Forelimb muscle (tissue), 1 donor: ENCODE data around the gene CCDC9B. TPM values are rescaled to one million over a fixed set of nuclear protein-coding genes. Genes with fewer than 3 reads are reported as not detected.

Source experiments
- DNase-seq: peaks from one replicate; pipeline ENCODE4 v3.0.0-alpha.2; 2013; ENCODE audit warnings: low read depth
- polyA plus RNA-seq: library from polyadenylated mRNA; unstranded; fragments of 120-200 nt; gene quantifications from one replicate; pipeline ENCODE4 v1.2.1, GENCODE V29; 2013; ENCODE audit not compliant: insufficient read length

CCDC9B gene
- polyA plus RNA-seq, 1 donor: 17.0 TPM

DNA sequence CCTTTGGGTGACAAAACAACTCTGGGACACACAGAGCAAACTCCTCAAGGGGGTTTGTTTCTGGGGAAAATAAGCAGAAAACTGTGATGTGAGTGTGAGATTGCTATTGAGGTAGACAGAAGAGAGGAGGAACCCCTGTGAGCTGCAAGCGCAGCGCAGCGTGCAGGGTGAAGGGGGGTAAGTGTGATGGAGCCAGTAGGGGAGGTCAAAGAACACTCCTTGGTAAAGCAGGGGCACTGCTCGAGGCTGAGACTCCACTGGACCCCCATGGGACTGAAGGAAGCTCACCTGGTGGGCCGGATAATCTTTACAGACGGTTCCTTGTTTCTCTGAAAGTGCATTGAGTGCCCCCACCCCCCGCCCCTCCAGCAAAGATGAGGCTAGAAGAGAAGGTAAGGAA lies 9.7 kb downstream of the CCDC9B start:
- no peak for DNase-seq

DNA sequence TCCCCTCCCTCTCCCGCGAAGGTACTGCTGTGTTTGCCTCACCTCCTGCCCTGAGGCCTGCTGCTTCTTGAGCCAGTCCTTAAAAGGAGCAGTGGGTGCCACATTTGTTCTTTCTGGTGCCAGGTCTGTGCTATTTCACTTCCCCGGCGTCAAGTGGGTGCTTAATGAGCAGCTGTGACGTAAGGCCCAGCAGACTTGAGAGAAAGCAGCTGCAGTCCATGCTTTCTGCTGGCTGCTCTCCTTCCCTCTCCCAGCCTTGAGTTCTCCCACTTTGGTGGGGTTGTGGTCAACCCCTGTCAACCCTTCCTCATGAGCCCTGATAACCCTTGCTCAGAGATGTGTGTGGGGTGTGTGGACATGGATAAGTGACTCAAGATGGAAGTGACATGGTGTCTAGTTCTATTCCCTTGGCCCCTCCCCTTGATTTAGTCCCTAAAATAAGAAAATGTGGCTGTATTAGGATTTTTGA lies 10.3 kb downstream of the CCDC9B start:
- DNase-seq: no peak

DNA sequence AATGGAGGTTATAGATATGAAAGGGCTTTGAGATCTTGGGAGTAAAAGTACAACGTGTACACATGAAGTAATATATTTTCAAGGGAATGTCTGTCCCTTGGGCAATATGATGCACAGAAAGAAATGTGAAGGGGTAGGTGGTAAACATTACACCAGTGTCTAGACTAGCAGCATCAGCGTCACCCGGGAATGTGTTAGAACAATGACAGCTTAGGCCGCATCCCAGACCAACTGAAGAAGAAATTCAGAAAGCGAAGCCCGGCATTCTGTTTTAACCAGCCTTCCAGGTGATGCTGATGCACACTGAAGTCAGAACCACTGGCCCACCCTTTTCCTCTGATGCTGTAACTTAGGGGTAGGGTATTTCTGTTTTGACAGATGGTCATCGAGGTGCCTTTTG lies 10.9 kb downstream of the CCDC9B start:
- no peak for DNase-seq

DNA sequence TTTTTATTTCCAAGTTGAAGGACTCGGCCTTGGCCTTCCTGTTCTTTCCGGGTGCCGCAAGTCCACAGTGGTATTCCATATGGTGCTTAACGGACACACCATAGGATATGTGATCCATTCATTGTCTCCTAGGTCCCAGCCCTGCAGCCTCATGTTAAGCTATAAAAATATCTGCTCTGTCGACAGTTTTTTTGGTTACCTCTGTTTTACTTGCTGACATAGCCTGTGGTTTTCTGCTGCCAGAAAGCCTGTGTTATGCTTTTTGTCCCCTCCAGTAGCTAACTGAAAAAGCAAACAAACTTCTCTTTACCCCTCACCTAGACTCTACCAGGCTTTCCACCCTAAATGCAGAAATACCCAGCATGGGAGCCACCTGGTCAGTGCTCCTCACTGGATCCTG lies 12.0 kb downstream of the CCDC9B start:
- no peak for DNase-seq

DNA sequence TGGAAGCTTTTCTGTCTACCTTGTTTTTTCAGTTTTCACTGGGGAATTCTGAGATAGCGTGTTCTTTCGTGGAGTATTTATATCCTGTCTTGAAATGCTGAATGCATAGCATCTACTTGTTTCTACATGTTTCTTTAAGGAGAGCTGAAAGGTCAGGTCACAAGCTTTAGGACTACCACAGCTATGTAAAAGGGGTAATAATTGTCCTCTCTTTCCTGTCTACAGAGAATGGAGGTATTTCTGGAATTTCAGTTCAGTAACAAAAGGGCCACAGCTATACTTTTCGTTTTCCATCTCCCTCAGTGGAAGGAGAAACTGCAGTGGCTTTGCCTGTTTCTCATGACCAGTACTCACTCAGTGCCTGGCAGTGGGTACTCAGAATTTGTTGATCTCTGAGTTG lies 12.6 kb downstream of the CCDC9B start:
- no peak for DNase-seq

DNA sequence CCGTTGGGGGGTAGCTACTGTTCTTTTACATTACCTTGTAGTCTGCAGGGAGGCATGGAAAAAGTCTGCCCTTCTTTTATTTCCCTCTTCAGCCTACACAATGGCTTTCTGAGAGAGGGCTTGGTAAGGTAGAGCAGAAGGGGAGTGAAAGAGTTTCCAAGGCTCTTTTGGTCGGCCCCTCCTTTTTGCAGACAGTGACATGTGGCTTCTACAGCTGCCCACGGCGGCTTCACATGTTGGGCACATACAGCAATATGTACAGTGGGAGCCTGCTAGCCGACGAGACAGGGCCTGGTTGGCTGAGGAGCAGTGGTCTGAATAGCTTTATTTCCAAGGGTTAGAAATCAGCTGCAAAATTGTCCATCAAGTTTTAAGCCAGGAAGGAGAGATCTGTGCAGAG lies 13.3 kb downstream of the CCDC9B start:
- DNase-seq: no peak

DNA sequence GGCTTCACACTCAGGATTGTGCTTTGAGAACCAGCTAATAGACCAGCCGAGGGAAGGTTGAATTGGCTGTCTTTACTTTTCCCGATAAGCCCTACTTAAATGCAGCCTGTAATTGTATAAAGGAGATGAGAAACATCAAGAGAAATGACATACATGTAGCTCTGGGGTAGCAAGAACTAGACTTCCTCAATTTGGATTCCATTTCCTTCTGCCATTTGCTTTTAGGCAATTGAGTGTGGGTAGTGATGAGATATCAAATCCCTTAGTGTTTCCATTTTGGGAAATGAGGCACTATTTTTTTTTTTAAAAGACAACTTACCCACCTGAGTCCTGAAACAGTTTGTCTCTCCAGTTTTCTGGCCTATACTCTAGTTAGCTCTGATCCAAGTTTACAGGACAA lies 15.0 kb downstream of the CCDC9B start:
- DNase-seq: no peak

DNA sequence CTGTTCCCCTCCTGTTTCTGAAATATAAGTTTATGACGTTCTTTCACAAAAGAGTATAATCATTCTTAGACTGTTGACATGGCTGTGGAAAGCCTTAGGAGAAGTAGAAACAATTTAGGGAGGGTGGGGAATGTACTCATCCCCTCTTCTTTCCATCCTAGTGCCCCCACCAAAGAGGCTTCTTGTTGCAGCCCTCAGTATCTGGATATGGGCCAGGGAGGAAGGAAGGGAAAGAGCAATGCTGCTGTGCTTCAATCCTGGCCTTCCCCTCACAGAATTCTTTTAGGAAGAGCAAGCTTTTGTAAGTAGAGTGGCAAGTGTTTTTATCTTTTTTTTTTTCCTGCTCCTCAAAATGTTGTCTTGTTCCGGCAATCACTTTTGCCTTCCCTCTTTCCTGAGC lies 15.6 kb downstream of the CCDC9B start:
- DNase-seq: no peak

DNA sequence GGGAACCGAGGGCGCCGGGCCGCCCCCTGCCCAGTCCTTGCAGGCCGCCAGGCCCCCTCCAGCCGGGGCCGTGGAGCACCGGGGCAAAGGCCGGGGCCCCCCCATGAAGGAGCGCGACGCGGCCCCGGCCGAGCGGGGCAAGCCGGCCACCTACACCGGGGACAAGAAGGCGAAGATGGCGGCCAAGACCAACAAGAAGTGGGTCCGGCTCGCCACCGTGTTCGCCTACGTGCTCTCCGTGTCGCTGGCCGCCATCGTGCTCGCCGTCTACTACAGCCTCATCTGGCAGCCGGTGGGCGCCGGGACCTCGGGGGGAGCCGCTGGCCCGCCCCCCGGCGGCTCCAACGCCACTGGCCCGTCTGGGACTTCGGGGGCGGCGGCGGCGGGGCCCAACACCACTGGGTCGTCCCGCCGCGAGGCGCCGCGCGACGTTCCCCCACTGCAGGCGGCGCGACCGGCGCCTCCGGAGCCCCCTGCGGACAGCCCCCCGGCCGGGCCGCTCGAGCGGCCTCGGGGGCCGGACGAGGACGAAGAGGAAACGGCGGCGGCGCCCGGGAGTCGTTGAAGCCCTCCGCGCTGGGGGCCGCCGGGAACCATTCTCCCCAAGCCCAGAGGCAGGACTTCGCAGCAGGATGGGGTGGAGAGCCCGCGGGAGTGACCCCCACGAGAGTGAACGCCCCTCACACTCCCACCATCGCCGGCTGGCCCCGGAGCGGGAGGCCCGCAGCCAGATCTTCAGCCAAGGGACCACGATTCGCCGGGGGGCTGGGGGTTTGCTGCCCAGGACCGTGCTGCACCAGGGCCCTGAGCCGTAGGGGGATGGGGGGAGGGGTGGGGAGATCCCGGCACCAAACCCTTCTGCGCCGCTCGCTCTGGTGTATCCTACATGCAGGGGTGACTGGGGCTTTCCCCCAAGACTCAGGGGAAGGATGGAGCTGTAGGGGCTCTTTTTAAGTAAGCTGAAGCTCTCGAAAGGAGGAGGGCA lies 16.5 kb downstream of the CCDC9B start:
- no peak for DNase-seq

DNA sequence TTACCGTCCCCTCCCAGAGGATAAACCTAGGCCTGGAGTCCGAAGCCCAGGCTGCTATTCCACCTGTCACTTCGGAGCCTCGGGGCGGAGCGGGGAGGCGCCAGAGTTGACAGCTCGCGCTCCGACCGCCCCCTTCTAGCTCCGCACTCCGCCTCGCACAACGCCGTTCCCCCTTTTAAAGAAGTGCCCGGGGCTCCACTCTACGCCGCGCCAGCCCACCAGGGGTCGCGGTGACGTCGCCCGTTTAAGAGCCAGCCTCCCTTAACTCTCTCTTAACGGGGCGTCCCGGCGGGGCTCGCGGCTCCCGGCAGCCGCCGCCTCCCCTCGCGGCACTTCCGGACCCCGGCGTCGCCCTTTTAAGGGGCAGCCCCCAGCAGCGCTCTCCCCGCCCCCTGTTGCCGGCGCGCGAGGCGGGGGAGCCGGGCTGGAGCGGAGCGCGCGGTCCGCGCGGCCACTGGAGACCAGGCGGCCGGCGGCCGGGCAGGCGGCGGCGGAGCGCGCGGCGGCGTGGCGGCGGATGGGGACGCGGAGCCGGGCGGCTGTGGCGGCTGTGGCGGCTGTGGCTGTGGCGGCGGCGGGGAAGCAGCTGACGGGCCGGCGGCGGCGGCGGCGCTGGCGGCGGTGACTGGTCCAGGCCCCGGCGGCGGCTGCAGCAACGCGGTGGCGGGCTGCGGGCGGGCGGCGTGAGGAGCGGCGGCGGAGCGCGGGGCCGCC lies 17.3 kb downstream of the CCDC9B start, which contains the start of gene INAFM2:
Gene INAFM2, plus strand, starts transcription at position 454 of the 714 bp plus-strand sequence. CDS start 364 bp downstream, outside the sequence.
- peak; percentile 58 for DNase-seq

DNA sequence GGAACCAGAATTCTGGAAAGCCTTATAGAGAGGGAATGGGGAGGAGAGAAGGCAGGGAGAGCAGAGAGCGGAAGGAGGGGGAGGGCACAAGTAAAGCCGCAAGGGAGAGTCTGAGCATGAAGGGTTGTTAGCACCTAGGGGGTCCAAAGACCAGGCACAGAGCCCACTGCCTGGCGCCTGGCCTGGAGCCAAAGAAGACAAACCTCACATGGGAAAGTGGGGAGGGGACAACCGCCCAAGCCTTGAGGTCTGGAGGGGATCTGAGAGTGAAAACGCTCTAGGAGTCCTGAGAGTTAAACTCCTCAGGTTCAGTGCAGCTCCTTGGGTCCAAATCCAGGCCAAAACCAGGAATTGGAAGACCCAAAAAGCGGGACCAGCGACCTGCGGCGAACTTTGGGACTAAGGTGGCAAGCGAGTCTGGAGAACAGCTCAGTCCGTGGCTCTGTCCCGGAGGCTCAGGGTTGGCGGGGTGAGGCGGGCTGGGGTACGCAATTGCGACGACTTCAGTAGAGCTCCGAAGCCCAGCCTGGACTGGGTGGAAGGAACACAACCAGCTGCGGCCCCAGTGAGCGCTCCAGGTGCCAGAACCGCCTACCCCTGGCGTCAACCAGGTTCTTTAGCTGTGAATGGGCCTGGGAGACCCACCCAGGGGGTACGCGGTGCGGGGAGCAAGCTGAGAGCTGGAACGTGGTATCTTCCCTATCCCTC lies 18.1 kb downstream of the CCDC9B start:
- no peak for DNase-seq

DNA sequence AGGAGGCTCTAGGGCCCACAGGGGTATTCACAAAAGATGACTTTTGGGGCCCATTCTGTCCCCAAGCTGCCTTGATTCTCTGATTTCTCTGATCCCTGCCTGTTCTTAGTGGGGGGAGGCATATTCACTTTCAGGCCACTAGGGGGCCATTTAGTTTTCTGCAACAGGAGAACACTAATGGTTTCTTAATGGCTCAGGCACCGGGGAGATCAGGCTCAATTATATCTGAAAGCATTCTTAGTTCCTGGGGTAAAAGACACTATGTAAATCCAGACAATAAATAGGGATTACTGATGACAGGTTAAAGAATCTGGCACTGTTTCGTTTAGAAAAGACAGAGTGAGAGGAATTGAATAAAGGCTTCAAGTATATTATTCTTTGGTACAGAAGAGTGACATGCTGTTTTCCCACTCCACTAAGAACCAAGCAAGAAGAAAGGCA lies 19.8 kb downstream of the CCDC9B start:
- DNase-seq: no peak

DNA sequence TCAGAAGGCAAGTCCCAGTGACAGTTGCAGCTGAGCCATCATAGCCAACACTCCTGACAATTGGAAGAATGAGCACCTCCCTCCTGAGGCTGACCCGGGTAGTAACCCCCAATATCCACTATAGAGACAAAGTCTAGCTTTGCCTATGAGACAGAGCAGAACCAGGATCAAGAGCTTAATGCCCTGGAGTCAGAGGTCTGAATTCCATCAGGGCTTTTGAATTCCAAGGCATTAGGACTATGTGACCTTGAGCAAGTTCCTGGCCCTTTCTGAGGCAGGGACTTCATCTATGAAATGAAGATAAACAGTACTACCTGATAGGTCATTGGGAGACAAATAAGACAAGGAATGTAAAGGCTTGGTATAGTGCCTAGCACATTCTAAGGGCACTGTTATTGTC lies 20.3 kb downstream of the CCDC9B start:
- no peak for DNase-seq

DNA sequence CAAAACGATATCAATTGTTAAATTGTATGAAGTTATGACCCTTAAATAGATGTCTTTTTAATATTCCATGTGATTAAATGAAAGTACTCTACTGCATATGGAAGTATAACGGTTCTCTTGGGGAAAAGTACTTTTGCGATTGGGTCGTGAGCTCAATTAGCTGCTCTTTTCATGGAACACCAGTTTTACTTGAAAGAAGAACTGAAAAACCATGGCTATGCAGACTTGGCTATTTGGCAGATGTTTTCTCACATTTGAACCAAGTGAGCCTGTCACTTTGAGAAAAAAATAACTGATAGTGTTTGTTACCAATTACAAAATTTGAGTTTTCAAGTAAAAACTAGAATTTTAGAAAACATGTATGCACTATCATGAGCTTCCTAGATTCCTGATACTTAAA lies 23.2 kb downstream of the CCDC9B start:
- DNase-seq: no peak

DNA sequence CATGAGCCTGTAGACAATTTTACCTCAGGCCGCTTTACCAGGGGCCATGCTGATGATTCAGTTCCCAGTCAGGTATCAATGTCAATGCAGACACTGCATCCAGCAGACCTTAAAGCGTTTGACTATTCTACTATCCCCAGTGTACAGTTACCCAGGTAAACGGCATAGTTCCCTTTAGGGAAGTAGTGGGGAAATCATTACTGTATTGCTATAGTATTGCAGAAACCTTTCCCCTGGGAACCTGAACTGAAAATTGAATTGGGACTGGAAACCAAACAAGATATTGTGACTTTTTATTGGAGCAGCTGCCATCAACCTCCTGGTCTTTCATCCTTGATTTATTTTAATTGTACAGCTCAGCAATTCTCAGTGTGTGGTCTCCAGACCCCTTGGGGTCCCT lies 23.8 kb downstream of the CCDC9B start:
- DNase-seq: no peak

DNA sequence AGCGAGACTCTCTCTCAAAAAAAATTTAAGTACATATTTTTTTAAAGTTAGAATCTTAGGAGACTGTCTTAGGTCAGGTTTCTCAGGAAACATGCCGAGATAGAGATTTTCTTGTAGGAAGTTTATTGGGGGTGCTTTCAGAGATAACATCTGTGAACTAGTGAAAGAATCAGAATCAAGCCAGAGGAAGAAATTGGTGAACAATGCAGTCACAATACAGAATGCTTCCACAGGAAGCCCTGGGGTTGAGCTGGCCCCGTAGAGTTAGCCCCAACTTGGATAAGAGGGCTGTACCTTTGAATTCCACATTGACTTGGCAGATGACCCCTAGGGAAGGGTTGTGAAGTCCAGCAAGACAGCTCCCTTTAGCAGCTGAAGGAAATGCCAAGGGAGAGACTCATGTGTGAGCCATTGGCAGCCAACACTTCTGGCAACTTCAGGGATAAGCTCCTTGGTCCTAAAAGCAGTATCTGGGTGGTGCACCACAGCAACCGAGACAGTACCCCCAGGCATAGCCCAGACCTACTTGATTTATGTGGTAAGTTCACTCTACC lies 25.9 kb downstream of the CCDC9B start:
- no peak for DNase-seq

DNA sequence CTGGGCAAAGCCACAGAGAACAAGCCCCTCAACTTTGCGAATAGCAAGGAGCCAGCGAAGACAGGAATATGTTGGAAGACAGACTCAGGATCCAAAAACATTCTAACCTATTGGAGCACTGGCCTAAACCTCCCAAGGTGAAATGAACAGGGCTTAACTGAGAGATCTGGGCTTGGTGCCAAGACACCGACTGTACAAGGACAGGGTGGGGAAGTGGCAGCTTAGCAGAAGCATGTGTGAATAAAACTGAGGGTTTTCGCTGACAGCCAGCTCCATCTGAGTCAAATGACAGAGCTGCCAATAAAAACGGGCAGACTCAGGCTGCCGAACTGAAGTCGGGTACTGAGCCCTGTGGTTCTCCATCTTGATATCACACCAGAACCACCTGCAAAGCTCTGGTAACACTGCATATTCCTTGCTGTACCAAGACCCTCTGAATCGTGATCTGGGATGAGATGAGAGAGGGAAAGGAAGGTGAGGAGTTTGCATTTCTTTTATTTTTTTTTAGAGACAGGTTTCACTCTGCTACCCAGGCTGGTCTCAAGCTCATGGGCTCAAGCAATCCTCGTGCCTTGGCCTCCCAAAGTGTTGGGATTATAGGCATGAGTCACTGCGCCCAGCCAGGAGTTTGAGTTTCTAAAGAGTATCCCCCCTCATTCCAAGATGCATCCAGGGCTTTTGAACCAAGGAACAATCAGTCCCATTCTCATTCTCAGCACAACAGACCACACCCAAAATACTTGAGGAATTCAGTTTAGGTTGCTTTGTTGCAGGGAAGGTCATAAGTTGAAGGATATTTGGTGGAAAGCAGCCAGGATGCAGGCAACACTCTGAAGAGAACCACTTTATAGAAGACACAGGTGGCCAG lies 27.0 kb downstream of the CCDC9B start:
- DNase-seq: no peak

DNA sequence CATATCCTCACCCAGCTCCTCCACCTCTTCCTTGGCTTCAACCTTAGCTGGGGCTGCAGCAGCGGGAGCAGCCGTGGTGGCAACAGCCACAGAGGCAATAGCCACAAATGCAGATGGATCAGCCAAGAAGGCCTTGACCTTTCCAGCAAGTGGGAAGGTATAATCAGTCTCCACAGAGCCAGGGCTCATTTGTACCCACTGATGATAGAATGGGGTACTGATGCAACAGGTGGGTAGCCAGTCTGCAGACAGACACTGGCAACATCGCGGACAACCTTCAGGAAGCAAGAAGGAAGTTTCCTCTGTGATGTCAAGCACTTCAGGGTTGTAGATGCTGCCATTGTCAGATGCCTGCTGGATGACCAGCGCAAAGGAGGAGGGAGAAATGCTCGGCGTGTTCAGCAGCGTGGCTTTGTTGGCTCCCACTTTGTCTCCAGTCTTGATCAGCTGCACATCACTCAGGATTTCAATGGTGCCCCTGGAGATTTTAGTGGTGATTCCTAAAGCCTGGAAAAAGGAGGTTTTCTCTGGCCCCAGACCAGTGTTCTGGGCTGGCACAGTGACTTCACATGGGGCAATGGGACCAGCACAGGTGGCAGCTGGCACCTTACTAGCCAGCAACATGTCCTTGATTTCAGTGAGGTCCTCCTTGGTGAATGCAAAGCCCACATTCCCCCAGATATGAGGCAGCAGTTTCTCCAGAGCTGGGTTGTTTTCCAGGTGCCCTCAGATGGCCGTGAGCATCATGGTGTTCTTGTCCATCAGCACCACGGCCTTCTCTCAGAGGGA lies 28.2 kb downstream of the CCDC9B start:
- DNase-seq: no peak

DNA sequence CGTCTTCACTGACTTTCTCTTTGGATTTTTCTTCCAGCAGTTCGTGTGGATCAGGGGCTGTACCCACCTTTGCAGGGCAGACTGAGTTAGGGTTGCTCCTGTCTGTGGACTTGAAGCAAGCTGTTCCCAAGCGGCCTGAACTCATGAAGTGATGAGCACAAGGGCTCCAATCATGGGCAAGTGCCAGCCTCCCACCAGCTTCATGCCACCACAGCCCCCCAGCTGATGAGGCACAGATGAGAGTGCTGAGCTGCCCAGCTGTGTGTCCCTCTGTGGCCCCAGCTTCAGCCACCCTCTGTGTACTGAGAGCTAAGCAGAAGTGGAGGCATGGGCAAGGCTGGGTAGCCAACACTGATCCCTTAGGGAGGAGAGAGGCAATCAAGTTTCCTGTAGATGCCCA lies 29.7 kb downstream of the CCDC9B start:
- no peak for DNase-seq
